OCI-LY3 (cell line): ENCODE data around the gene MED27.

Source experiments
- EZH2phosphoT487 ChIP-seq: fragments of 200-600 bp; shearing (Covaris generic); IDR thresholded peaks from 2 replicates; pipeline ENCODE4 v1.6.1; 2018; ENCODE audit warnings: antibody characterized with exemption, mixed run types, low read depth
- TF ChIP-seq, protein P1 (sequence below): fragments of 200-600, 300-600 bp; sonication (generic); IDR thresholded peaks from 2 replicates; pipeline ENCODE4 v1.5.1; 2014; ENCODE audit warnings: antibody characterized with exemption, low read length, low read depth

DNA sequence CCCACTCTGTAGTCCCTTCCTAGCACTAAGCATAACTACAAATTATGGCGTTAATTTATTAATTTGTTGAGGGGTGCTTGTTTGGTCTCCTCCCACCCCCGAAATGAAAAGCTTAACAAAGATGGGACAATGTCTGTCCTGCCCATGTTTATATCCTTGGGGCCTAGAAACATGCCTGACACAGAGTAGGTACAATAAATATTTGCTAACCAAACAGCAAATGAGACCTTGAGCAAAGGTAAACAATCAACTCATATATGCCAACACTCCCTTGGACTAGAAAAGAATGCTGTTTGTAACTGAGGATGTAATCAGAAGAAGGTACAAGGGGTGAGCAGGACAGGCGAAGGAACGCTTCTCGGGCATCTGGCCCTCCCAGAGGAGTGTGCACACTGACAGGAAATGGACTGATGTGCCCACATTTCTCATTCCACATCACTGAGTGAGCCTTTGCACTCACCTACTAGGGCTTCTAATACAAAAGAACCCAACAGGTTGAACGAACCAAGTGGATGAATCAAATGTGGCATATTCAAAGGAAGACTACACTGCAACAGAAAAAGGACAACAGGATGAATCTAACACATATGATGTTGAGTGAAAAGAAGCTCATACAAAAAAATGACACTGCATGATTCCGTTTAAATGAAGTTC, 66.8 kb downstream of the MED27 start:
- TF ChIP-seq, protein P1, sequence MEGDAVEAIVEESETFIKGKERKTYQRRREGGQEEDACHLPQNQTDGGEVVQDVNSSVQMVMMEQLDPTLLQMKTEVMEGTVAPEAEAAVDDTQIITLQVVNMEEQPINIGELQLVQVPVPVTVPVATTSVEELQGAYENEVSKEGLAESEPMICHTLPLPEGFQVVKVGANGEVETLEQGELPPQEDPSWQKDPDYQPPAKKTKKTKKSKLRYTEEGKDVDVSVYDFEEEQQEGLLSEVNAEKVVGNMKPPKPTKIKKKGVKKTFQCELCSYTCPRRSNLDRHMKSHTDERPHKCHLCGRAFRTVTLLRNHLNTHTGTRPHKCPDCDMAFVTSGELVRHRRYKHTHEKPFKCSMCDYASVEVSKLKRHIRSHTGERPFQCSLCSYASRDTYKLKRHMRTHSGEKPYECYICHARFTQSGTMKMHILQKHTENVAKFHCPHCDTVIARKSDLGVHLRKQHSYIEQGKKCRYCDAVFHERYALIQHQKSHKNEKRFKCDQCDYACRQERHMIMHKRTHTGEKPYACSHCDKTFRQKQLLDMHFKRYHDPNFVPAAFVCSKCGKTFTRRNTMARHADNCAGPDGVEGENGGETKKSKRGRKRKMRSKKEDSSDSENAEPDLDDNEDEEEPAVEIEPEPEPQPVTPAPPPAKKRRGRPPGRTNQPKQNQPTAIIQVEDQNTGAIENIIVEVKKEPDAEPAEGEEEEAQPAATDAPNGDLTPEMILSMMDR, result no peak
- no peak for TF ChIP-seq EZH2phosphoT487
